ENCODE measurements around the gene AFF3. TPM values are rescaled to one million over a fixed set of nuclear protein-coding genes. Genes with fewer than 3 reads are reported as not detected.

Gene AFF3
- total RNA-seq, 1 experiment from 2014 or later: not detected

DNA sequence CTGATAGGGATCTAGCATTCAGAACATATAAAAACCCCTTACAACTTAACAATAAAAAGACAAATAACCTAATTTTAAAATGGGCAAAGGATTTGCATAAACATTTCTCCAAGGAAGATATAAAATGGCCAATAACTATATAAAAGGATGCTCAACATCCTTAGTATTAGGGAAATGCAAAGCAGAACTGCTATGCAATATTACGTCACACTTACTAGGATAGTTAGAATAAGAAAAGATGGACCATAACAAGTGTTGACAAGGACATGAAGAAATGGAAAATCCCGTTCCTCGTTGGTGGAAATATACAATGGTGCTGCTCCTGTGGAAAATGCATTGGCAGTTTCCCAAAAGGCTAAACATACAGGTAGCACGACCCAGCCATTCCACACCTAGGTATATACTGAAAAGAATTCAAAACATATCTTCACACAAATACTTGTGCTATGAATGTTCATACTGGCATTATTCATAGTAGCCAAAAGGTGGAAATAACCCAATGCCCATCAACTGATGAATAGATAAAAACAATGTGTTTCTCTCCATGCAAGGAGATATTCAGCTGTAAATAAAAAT lies 604.4 kb downstream of the AFF3 start:
- H3K79me2 ChIP-seq (ENCODE audit: low read depth): no peaks in the 10 kb centered on the region
- H3F3A ChIP-seq (ENCODE audit: insufficient read depth, low read depth): no peaks in the 10 kb centered on the region
- H3K27me3 ChIP-seq (ENCODE audit: insufficient read depth, low read depth): peaks cover 77% of the 10 kb centered on the region
- H3K4me1 ChIP-seq (replicated peaks; ENCODE audit: insufficient read depth): no peaks in the 10 kb centered on the region
- no peak overlapping the region for H2AFZ ChIP-seq
- no peaks in the 10 kb centered on the region for H3K9me2 ChIP-seq (ENCODE audit: insufficient read depth)
- no peaks in the 10 kb centered on the region for H3K9me3 ChIP-seq (ENCODE audit: insufficient read depth, low read depth)
- H3K4me3 ChIP-seq: no peak overlapping the region
- no peak overlapping the region for H3K4me2 ChIP-seq
- H3K36me3 ChIP-seq (ENCODE audit: low read depth): no peaks in the 10 kb centered on the region
- no peaks in the 10 kb centered on the region for H4K20me1 ChIP-seq (ENCODE audit: insufficient read depth)
- DNase-seq: no peak
- TF ChIP-seq, protein P1, sequence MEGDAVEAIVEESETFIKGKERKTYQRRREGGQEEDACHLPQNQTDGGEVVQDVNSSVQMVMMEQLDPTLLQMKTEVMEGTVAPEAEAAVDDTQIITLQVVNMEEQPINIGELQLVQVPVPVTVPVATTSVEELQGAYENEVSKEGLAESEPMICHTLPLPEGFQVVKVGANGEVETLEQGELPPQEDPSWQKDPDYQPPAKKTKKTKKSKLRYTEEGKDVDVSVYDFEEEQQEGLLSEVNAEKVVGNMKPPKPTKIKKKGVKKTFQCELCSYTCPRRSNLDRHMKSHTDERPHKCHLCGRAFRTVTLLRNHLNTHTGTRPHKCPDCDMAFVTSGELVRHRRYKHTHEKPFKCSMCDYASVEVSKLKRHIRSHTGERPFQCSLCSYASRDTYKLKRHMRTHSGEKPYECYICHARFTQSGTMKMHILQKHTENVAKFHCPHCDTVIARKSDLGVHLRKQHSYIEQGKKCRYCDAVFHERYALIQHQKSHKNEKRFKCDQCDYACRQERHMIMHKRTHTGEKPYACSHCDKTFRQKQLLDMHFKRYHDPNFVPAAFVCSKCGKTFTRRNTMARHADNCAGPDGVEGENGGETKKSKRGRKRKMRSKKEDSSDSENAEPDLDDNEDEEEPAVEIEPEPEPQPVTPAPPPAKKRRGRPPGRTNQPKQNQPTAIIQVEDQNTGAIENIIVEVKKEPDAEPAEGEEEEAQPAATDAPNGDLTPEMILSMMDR (conservative IDR thresholded peaks at IDR 0.05): no peak
- no peak for TF ChIP-seq EZH2 (IDR thresholded peaks at IDR 0.05; ENCODE audit: low read depth)
- ChIA-PET CTCF (no interaction called here), POLR2A (ENCODE audit: unreplicated experiment) (no interaction called here)
- no peak overlapping the region for H3K27ac ChIP-seq
- intact Hi-C loops (cut with micrococcal nuclease; ENCODE audit: unreplicated experiment): no loop called here
- BruUV-seq (replicated peaks): no TSS peak

DNA sequence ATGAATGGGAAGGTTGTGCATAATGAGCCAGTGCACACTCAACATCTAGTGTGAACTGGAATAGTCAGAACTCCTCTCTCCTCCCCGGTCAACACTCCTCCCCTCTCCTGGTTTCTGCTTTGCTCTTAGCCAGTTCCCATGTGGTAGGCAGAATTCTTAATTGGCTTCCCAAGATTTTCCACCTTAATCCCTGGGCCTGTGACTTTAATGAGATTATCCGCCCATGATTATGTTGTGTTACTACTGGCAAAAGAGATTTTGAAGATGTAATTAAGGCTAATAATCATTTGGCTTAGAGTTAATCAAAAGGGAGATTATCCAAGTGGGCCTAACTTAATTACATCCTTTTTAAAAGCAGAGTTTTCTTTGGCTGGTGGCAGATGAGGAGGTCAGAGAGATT lies 618.3 kb downstream of the AFF3 start:
- H4K20me1 ChIP-seq (ENCODE audit: insufficient read depth): no peaks in the 10 kb centered on the region
- H2AFZ ChIP-seq: no peak overlapping the region
- no peaks in the 10 kb centered on the region for H3K4me1 ChIP-seq (replicated peaks; ENCODE audit: insufficient read depth)
- no peak overlapping the region for H3K4me2 ChIP-seq
- H3K79me2 ChIP-seq (ENCODE audit: low read depth): no peaks in the 10 kb centered on the region
- H3F3A ChIP-seq (ENCODE audit: insufficient read depth, low read depth): no peaks in the 10 kb centered on the region
- H3K27ac ChIP-seq: no peak overlapping the region
- no peak for DNase-seq
- peaks cover 96% of the 10 kb centered on the region for H3K27me3 ChIP-seq (ENCODE audit: insufficient read depth, low read depth)
- BruUV-seq (replicated peaks): no TSS peak
- TF ChIP-seq, protein P1 (conservative IDR thresholded peaks at IDR 0.05): no peak
- no peak for TF ChIP-seq EZH2 (IDR thresholded peaks at IDR 0.05; ENCODE audit: low read depth)
- intact Hi-C loops (cut with micrococcal nuclease; ENCODE audit: unreplicated experiment): no loop called here
- no peaks in the 10 kb centered on the region for H3K9me3 ChIP-seq (ENCODE audit: insufficient read depth, low read depth)
- H3K36me3 ChIP-seq (ENCODE audit: low read depth): no peaks in the 10 kb centered on the region
- ChIA-PET POLR2A (ENCODE audit: unreplicated experiment) (no interaction called here), CTCF (no interaction called here)
- no peaks in the 10 kb centered on the region for H3K9me2 ChIP-seq (ENCODE audit: insufficient read depth)
- H3K4me3 ChIP-seq: no peak overlapping the region

DNA sequence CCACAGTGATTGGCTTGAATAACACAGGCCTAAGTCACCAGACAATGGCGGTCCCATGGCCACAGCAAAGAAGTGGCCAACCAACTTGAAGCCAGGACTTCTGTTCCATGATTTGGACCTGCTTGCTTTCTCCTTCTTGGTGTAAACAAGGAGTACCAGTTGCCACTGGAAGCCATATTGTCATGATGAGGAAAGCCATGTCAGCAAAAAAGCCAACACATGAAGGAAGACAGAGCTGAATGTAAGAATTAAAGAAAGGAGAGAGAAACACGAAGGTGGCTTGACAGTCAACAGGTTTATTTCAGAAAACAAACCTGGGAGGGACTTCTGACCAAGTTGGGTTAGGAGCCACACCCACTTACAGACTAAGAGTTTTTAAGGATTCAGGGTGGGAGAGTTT lies 620.2 kb downstream of the AFF3 start:
- Histone ChIP-seq H4K20me1 (ENCODE audit: insufficient read depth) (no peaks in the 10 kb centered on the region), H3K27me3 (ENCODE audit: insufficient read depth, low read depth) (peaks cover 96% of the 10 kb centered on the region), H3K36me3 (ENCODE audit: low read depth) (no peaks in the 10 kb centered on the region), H3K79me2 (ENCODE audit: low read depth) (no peaks in the 10 kb centered on the region), H2AFZ (no peak overlapping the region), H3K27ac (no peak overlapping the region), H3K4me3 (no peak overlapping the region), H3K9me3 (ENCODE audit: insufficient read depth, low read depth) (no peaks in the 10 kb centered on the region), H3F3A (ENCODE audit: insufficient read depth, low read depth) (no peaks in the 10 kb centered on the region), H3K4me2 (no peak overlapping the region), H3K4me1 (replicated peaks; ENCODE audit: insufficient read depth) (no peaks in the 10 kb centered on the region), H3K9me2 (ENCODE audit: insufficient read depth) (no peaks in the 10 kb centered on the region)
- ChIA-PET POLR2A (ENCODE audit: unreplicated experiment) (no interaction called here), CTCF (no interaction called here)
- DNase-seq: no peak
- TF ChIP-seq, protein P1 (conservative IDR thresholded peaks at IDR 0.05): no peak
- no peak for TF ChIP-seq EZH2 (IDR thresholded peaks at IDR 0.05; ENCODE audit: low read depth)
- intact Hi-C loops (cut with micrococcal nuclease; ENCODE audit: unreplicated experiment): no loop called here
- BruUV-seq (replicated peaks): no TSS peak

All from PC-9 (cell line).